Cardiac muscle cell (in vitro differentiated cells and primary cell): ENCODE results near the gene SKP1. TPM values are rescaled to one million over a fixed set of nuclear protein-coding genes. Genes with fewer than 3 reads are reported as not detected.

Experiments used
- DNase-seq, 2 donors: peaks; one replicate each; pipeline versions ENCODE4 v3.0.0 to v3.0.0-alpha.2; 2010 to 2017; ENCODE audit warnings: low read depth in 1 of 2, low spot score in 1 of 2
- H3K27ac ChIP-seq: fragments of 200-600 bp; sonication (generic); 2 replicates; pipeline ENCODE4 v1.5.1; 2016
- H3K27me3 ChIP-seq: fragments of 200-600 bp; sonication (generic); 2 replicates; pipeline ENCODE4 v1.6.0; 2016; ENCODE audit warnings: control low read depth
- H3K36me3 ChIP-seq: fragments of 200-600 bp; sonication (generic); 2 replicates; pipeline ENCODE4 v1.5.1; 2016; ENCODE audit warnings: control low read depth
- H3K4me1 ChIP-seq: fragments of 200-600 bp; sonication (generic); 2 replicates; pipeline ENCODE4 v1.8.1; 2017; ENCODE audit warnings: low read depth, mild to moderate bottlenecking, mixed run types
- H3K4me3 ChIP-seq: fragments of 200-600 bp; sonication (generic); 2 replicates; pipeline ENCODE4 v1.5.1; 2016; ENCODE audit warnings: mild to moderate bottlenecking
- H3K9me3 ChIP-seq: fragments of 200-600 bp; sonication (generic); 2 replicates; pipeline ENCODE4 v1.5.1; 2017; ENCODE audit warnings: low read depth, mild to moderate bottlenecking, control low read depth
- CTCF ChIP-seq: IDR thresholded peaks from 2 replicates; pipeline ENCODE4 v1.5.1; 2012; ENCODE audit warnings: low read depth, mild to moderate bottlenecking, low read length
- polyA plus RNA-seq: library from polyadenylated mRNA; unstranded; fragments of >200 nt; fragmentation: Nextera tagmentation; extraction: Ambion mirVana; gene quantifications from 2 replicates; pipeline ENCODE4 v1.2.1, GENCODE V29; 2016
- total RNA-seq: library from RNA; depleted of rRNA; stranded (reverse); fragments of >200 nt; gene quantifications from 2 replicates; pipeline ENCODE4 v1.2.3, GENCODE V29; 2016

The SKP1 gene
- total and polyA plus RNA-seq, 2 experiments from 2014 or later = 301 to 1,444 TPM

DNA sequence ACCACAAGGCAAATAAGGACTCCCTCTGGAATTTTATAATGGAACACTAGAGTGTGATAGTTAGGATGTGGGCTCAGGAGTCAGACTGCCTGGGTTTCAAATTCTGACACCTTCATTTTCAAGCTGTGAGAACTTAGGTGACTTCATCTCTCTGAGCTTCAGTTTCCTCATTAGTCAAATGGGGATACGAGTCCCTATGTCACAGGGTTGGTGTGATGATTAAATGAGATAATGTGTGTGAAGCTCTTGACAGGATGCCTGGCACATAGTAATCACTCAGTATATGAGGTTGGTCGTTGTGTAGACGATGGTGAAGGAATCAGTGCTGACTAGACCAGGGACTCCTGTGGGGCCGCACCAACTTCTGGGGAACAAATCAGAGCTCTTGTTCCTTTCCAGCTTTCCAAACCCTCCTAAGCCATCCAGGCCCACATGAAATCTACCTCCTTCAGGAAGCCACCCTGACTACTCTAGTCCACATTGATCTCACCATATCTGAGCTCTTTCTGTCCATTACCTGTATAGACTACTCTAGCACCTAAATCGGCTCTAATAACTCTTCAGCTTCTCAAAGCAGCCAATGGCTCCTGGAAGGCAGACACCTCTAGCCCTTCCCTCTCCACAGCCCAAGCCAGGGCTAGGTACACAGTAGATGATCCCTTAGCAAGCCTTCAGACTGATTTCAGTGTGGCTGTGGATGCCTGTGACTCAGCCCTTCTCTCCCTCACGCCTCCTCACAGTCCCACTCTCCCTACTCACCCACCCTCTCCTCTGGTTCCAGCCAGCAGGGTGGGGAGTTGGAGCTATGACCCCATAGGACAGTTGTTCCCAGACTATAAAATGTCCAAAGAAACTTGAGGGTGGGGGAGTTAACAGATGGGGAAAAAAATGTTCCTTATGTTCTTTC, 64.8 kb downstream of the SKP1 start:
- Histone ChIP-seq H3K27me3 (peaks cover 19% of the 10 kb centered on the region), H3K27ac (no peak overlapping the region), H3K4me1 (no peaks in the 10 kb centered on the region), H3K4me3 (no peak overlapping the region), H3K36me3 (no peaks in the 10 kb centered on the region), H3K9me3 (no peaks in the 10 kb centered on the region)
- DNase-seq = peak in 1 of 2 donors; percentile 25
- TF ChIP-seq CTCF = no peak

- no peaks in the 10 kb centered on the region for H3K9me3 ChIP-seq
- TF ChIP-seq CTCF = no peak
- no peak overlapping the region for H3K27ac ChIP-seq
- H3K4me1 ChIP-seq = no peaks in the 10 kb centered on the region
- DNase-seq = no peak
- H3K36me3 ChIP-seq = no peaks in the 10 kb centered on the region
- H3K4me3 ChIP-seq = no peak overlapping the region
- peaks cover 19% of the 10 kb centered on the region for H3K27me3 ChIP-seq
Observed at GRCh38 chr5:134110382-134110781, 66.4 kb downstream of the SKP1 start.

DNA sequence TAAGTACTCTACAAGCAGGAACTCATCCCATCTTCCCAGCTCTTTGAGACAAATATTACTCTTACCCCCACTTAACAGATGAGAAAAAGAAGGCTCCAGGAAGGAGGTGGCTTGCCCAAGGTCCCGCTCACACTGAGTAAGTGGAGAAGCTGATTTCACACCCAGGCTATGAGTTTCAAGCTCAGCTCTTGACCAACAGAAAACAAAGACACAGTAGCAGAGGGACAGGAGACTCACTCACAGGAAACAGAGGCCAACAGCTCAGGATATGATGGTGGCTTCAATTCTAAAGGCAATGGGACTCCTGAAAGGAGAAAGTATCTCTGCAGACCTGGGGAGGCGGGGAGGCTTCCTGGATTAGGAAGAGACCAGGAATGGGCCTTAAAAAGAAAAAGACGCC, 69.0 kb downstream of the SKP1 start:
- no peaks in the 10 kb centered on the region for H3K4me1 ChIP-seq
- H3K27ac ChIP-seq = no peak overlapping the region
- no peak for DNase-seq
- peaks cover 6% of the 10 kb centered on the region for H3K27me3 ChIP-seq
- H3K4me3 ChIP-seq = no peak overlapping the region
- no peaks in the 10 kb centered on the region for H3K9me3 ChIP-seq
- no peaks in the 10 kb centered on the region for H3K36me3 ChIP-seq
- no peak for TF ChIP-seq CTCF

DNA sequence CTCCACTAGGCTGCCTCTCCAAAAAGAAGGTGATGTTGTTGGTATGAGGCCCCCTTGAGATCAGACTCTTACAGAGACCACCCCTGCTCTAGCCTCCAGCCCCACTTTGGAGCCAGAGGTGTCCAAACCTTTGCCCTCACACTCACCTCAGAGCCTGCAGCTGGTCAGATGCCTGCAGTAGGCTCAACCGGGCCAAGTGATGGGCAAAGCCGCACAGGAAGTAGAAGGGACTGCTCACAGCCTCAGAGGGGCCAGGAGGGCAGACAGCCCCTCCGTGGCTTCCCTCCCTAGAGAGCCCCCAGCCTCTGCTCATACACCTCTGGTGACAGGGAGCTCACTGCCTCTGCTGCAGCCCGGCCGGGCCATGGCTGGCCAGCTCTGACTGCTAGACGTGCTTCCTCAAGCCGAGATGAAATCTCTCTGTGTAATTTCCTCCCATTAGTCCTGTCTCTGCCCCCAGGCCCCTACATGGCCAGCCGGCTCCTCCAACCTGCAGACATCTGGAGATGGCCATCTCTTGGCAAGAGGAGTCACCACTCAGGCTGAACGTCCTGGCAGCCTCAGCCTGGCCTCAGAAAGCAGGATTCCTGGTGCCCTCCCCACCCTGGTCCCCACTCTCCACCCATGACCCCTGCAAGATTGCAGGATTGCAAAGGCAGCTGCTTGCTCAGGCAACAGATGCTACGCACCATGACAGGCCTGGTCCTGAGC, 69.6 kb downstream of the SKP1 start:
- H3K36me3 ChIP-seq = no peaks in the 10 kb centered on the region

More for the DNA sequence above, 69.6 kb downstream of the SKP1 start:
- H3K27me3 ChIP-seq = peaks cover 3% of the 10 kb centered on the region
- H3K4me1 ChIP-seq = no peaks in the 10 kb centered on the region
- H3K27ac ChIP-seq = no peak overlapping the region
- no peak for TF ChIP-seq CTCF
- no peaks in the 10 kb centered on the region for H3K9me3 ChIP-seq
- DNase-seq = no peak
- H3K4me3 ChIP-seq = no peak overlapping the region
